GM23338 (cell line): Measurements from ENCODE around the gene P2RY8. TPM values are rescaled to one million over a fixed set of nuclear protein-coding genes. Genes with fewer than 3 reads are reported as not detected.

Experiments used
- ATAC-seq: fragments of 200-7000 bp; cut with Tn5 transposase; 3 replicates; pipeline ENCODE4 v1.9.1; 2020
- DNase-seq: peaks from one replicate; pipeline ENCODE4 v3.0.0-alpha.2; 2015; ENCODE audit warnings: low spot score
- H2AFZ ChIP-seq: fragments of 200-600 bp; sonication (generic); 2 replicates; pipeline ENCODE4 v1.8.0; 2016; ENCODE audit warnings: antibody characterized with exemption, mild to moderate bottlenecking, moderate library complexity
- H3F3A ChIP-seq: fragments of 200-600 bp; sonication (generic); replicated peaks from 2 replicates; pipeline ENCODE4 v1.8.0; 2017; ENCODE audit warnings: antibody characterized with exemption, mixed run types, low read depth
- H3K27ac ChIP-seq: fragments of 200-600 bp; sonication (generic); 2 replicates; pipeline ENCODE4 v1.6.1; 2016; ENCODE audit warnings: low read depth
- H3K27me3 ChIP-seq: fragments of 200-600 bp; sonication (generic); 2 replicates; pipeline ENCODE4 v1.8.0; 2016; ENCODE audit warnings: mild to moderate bottlenecking, mixed run types, moderate library complexity; ENCODE audit not compliant: insufficient read depth
- H3K36me3 ChIP-seq: fragments of 200-600 bp; sonication (generic); 2 replicates; pipeline ENCODE4 v1.8.0; 2016; ENCODE audit warnings: mild to moderate bottlenecking; ENCODE audit not compliant: insufficient read depth
- H3K4me1 ChIP-seq: fragments of 200-600 bp; sonication (generic); 2 replicates; pipeline ENCODE4 v1.8.0; 2016; ENCODE audit warnings: mild to moderate bottlenecking, moderate library complexity; ENCODE audit not compliant: insufficient read depth
- H3K4me2 ChIP-seq: fragments of 200-600 bp; sonication (generic); 2 replicates; pipeline ENCODE4 v1.7.1; 2017; ENCODE audit warnings: mixed run types
- H3K4me3 ChIP-seq: fragments of 200-600 bp; sonication (generic); 2 replicates; pipeline ENCODE4 v1.6.1; 2016; ENCODE audit warnings: mixed run types
- H3K79me2 ChIP-seq: fragments of 200-600 bp; sonication (generic); replicated peaks from 2 replicates; pipeline ENCODE4 v1.8.0; 2017; ENCODE audit warnings: mild to moderate bottlenecking; ENCODE audit not compliant: insufficient read depth
- H3K9me2 ChIP-seq: fragments of 200-600 bp; sonication (generic); 2 replicates; pipeline ENCODE4 v1.8.0; 2017; ENCODE audit not compliant: insufficient read depth
- H4K20me1 ChIP-seq: fragments of 200-600 bp; sonication (generic); replicated peaks from 2 replicates; pipeline ENCODE4 v1.8.0; 2017; ENCODE audit warnings: mild to moderate bottlenecking; ENCODE audit not compliant: insufficient read depth
- H3K27ac Mint-ChIP-seq: 2 replicates; pipeline ENCODE4 v1.8.0; 2020; ENCODE audit warnings: inconsistent platforms, mild to moderate bottlenecking, moderate library complexity, mixed read lengths
- H3K27me3 Mint-ChIP-seq: 3 replicates; pipeline ENCODE4 v1.8.0; 2022; ENCODE audit warnings: low read depth, mild to moderate bottlenecking, moderate library complexity, mixed read lengths, inconsistent platforms; ENCODE audit not compliant: insufficient read depth, poor library complexity
- H3K36me3 Mint-ChIP-seq: 3 replicates; pipeline ENCODE4 v1.8.0; 2021; ENCODE audit warnings: low read depth, mild to moderate bottlenecking, inconsistent platforms, moderate library complexity, mixed read lengths
- H3K4me1 Mint-ChIP-seq: 3 replicates; pipeline ENCODE4 v1.8.0; 2020; ENCODE audit warnings: mild to moderate bottlenecking, inconsistent platforms, mixed read lengths
- H3K4me3 Mint-ChIP-seq: 3 replicates; pipeline ENCODE4 v1.8.0; 2021; ENCODE audit warnings: moderate library complexity, mild to moderate bottlenecking, inconsistent platforms, mixed read lengths
- H3K9me3 Mint-ChIP-seq: 3 replicates; pipeline ENCODE4 v1.8.0; 2020; ENCODE audit warnings: moderate library complexity, mild to moderate bottlenecking, inconsistent platforms, mixed read lengths
- CREB1 ChIP-seq: fragments of 250-450 bp; sonication (Bioruptor Pico); IDR thresholded peaks from 2 replicates; pipeline ENCODE4 v1.5.0; 2020; ENCODE audit warnings: low read depth, mild to moderate bottlenecking, moderate library complexity
- CTCF ChIP-seq, 2 experiments: fragments of 200-600 bp in 1 of 2; sonication (generic) in 1 of 2; conservative IDR thresholded peaks; 2 replicates each; pipeline versions ENCODE4 v1.5.1 to v1.6.1; 2016 to 2017; ENCODE audit warnings: antibody characterized with exemption in 2 of 2, low read depth in 2 of 2, mild to moderate bottlenecking in 2 of 2, moderate library complexity in 1 of 2
- ETS1 ChIP-seq: IDR thresholded peaks from 2 replicates; pipeline ENCODE4 v1.6.1; 2016; ENCODE audit warnings: antibody characterized with exemption
- EZH2 ChIP-seq: fragments of 200-600 bp; sonication (generic); IDR thresholded peaks from one replicate; pipeline ENCODE4 v1.8.0; 2017; ENCODE audit warnings: antibody characterized with exemption, mild to moderate bottlenecking, low read depth; ENCODE audit not compliant: unreplicated experiment
- EZH2phosphoT487 ChIP-seq: fragments of 200-600 bp; sonication (generic); IDR thresholded peaks from one replicate; pipeline ENCODE4 v1.8.1; 2018; ENCODE audit warnings: antibody characterized with exemption; ENCODE audit not compliant: unreplicated experiment
- JUNB ChIP-seq: IDR thresholded peaks from one replicate; pipeline ENCODE4 v1.6.1; 2016; ENCODE audit warnings: antibody characterized with exemption; ENCODE audit not compliant: unreplicated experiment
- NANOG ChIP-seq: IDR thresholded peaks from 2 replicates; pipeline ENCODE4 v1.6.1; 2016; ENCODE audit warnings: antibody characterized with exemption, borderline replicate concordance
- POLR2AphosphoS5 ChIP-seq: IDR thresholded peaks from 2 replicates; pipeline ENCODE4 v1.6.1; 2016; ENCODE audit warnings: antibody characterized with exemption, low read depth
- REST ChIP-seq: IDR thresholded peaks from one replicate; pipeline ENCODE4 v1.6.1; 2018; ENCODE audit warnings: antibody characterized with exemption; ENCODE audit not compliant: unreplicated experiment
- STAT1 ChIP-seq: IDR thresholded peaks from one replicate; pipeline ENCODE4 v1.6.1; 2016; ENCODE audit warnings: antibody characterized with exemption; ENCODE audit not compliant: unreplicated experiment
- ZNF114 ChIP-seq: fragments of 250-450 bp; sonication (Bioruptor Pico); IDR thresholded peaks from 2 replicates; pipeline ENCODE4 v1.5.0; 2020; ENCODE audit warnings: mild to moderate bottlenecking, moderate library complexity
- ZNF331 ChIP-seq: fragments of 250-450 bp; sonication (Bioruptor Pico); IDR thresholded peaks from 2 replicates; pipeline ENCODE4 v1.5.0; 2020; ENCODE audit warnings: low read depth, mild to moderate bottlenecking, moderate library complexity
- polyA plus RNA-seq: library from polyadenylated mRNA; unstranded; fragments of >200 nt; fragmentation: Nextera tagmentation; extraction: Ambion mirVana; gene quantifications from 2 replicates; pipeline ENCODE4 v1.2.1, GENCODE V29; 2016
- total RNA-seq: library from RNA; depleted of rRNA; stranded (reverse); fragments of >200 nt; shearing (Covaris generic); gene quantifications from 2 replicates; pipeline ENCODE4 v1.2.3, GENCODE V29; 2014
- TF ChIP-seq, protein P1 (sequence below): fragments of 250-450 bp; sonication (Bioruptor Pico); IDR thresholded peaks from 2 replicates; pipeline ENCODE4 v1.5.0; 2020; ENCODE audit warnings: mild to moderate bottlenecking, moderate library complexity

Gene P2RY8
- total and polyA plus RNA-seq, 2 experiments from 2014 or later, result 0.24 TPM; not detected in 1

- no peaks in the 10 kb centered on the region for H3K79me2 ChIP-seq
- no peaks in the 10 kb centered on the region for H3K27me3 ChIP-seq
- ATAC-seq (no peak), DNase-seq (no peak)
- H3K4me1 Mint-ChIP-seq, result no peaks in the 10 kb centered on the region
- no peak overlapping the region for H2AFZ ChIP-seq
- no peaks in the 10 kb centered on the region for H3K4me1 ChIP-seq
- no peak overlapping the region for H3K4me2 ChIP-seq
- no peaks in the 10 kb centered on the region for H3K36me3 Mint-ChIP-seq
- H3K4me3 Mint-ChIP-seq, result no peak overlapping the region
- no peaks in the 10 kb centered on the region for H3K27me3 Mint-ChIP-seq
- H3K27ac Mint-ChIP-seq, result no peak overlapping the region
- H3K9me3 Mint-ChIP-seq, result peaks cover 4% of the 10 kb centered on the region; the same call in 2 of the 3 replicates
- no peak overlapping the region for H3K4me3 ChIP-seq
- TF ChIP-seq JUNB, result no peak
- no peak for TF ChIP-seq REST
- no peak for TF ChIP-seq ETS1
- TF ChIP-seq ZNF114 (CRISPR knock-in tag), result no peak
- TF ChIP-seq EZH2phosphoT487, result no peak
- TF ChIP-seq, protein P1, sequence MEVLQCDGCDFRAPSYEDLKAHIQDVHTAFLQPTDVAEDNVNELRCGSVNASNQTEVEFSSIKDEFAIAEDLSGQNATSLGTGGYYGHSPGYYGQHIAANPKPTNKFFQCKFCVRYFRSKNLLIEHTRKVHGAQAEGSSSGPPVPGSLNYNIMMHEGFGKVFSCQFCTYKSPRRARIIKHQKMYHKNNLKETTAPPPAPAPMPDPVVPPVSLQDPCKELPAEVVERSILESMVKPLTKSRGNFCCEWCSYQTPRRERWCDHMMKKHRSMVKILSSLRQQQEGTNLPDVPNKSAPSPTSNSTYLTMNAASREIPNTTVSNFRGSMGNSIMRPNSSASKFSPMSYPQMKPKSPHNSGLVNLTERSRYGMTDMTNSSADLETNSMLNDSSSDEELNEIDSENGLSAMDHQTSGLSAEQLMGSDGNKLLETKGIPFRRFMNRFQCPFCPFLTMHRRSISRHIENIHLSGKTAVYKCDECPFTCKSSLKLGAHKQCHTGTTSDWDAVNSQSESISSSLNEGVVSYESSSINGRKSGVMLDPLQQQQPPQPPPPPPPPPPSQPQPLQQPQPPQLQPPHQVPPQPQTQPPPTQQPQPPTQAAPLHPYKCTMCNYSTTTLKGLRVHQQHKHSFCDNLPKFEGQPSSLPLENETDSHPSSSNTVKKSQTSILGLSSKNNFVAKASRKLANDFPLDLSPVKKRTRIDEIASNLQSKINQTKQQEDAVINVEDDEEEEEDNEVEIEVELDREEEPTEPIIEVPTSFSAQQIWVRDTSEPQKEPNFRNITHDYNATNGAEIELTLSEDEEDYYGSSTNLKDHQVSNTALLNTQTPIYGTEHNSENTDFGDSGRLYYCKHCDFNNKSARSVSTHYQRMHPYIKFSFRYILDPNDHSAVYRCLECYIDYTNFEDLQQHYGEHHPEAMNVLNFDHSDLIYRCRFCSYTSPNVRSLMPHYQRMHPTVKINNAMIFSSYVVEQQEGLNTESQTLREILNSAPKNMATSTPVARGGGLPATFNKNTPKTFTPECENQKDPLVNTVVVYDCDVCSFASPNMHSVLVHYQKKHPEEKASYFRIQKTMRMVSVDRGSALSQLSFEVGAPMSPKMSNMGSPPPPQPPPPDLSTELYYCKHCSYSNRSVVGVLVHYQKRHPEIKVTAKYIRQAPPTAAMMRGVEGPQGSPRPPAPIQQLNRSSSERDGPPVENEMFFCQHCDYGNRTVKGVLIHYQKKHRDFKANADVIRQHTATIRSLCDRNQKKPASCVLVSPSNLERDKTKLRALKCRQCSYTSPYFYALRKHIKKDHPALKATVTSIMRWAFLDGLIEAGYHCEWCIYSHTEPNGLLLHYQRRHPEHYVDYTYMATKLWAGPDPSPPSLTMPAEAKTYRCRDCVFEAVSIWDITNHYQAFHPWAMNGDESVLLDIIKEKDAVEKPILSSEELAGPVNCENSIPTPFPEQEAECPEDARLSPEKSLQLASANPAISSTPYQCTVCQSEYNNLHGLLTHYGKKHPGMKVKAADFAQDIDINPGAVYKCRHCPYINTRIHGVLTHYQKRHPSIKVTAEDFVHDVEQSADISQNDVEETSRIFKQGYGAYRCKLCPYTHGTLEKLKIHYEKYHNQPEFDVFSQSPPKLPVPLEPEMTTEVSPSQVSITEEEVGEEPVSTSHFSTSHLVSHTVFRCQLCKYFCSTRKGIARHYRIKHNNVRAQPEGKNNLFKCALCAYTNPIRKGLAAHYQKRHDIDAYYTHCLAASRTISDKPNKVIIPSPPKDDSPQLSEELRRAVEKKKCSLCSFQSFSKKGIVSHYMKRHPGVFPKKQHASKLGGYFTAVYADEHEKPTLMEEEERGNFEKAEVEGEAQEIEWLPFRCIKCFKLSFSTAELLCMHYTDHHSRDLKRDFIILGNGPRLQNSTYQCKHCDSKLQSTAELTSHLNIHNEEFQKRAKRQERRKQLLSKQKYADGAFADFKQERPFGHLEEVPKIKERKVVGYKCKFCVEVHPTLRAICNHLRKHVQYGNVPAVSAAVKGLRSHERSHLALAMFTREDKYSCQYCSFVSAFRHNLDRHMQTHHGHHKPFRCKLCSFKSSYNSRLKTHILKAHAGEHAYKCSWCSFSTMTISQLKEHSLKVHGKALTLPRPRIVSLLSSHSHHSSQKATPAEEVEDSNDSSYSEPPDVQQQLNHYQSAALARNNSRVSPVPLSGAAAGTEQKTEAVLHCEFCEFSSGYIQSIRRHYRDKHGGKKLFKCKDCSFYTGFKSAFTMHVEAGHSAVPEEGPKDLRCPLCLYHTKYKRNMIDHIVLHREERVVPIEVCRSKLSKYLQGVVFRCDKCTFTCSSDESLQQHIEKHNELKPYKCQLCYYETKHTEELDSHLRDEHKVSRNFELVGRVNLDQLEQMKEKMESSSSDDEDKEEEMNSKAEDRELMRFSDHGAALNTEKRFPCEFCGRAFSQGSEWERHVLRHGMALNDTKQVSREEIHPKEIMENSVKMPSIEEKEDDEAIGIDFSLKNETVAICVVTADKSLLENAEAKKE (CRISPR knock-in tag), result no peak
- no peak for TF ChIP-seq CTCF (conservative IDR thresholded peaks at IDR 0.05; ENCODE audit: low read depth in 2 of 2)
- TF ChIP-seq STAT1, result no peak
- no peak for TF ChIP-seq POLR2AphosphoS5
- no peak for TF ChIP-seq EZH2
- no peak for TF ChIP-seq NANOG
- TF ChIP-seq CREB1 (CRISPR knock-in tag), result no peak
- no peak for TF ChIP-seq ZNF331 (CRISPR knock-in tag)
- H3K9me2 ChIP-seq, result 0 out of 2 replicates have a peak, but pooled peaks cover 5% of the 10 kb centered on the region
- no peak overlapping the region for H3K27ac ChIP-seq
- H3F3A ChIP-seq, result no peaks in the 10 kb centered on the region
- no peaks in the 10 kb centered on the region for H3K36me3 ChIP-seq
- no peaks in the 10 kb centered on the region for H4K20me1 ChIP-seq
Measured at GRCh38 chrX:1529328-1529727, 7.7 kb downstream of the P2RY8 start.
